Lung (tissue), 12 donors: Measurements from ENCODE around the gene CORO6. TPM values are rescaled to one million over a fixed set of nuclear protein-coding genes. Genes with fewer than 3 reads are reported as not detected.
A peak's percentile ranks its signal among the peaks of the same experiment; 100 is the strongest.

Experiments
- ATAC-seq: fragments of 200-7000 bp; cut with Tn5 transposase; one replicate; pipeline ENCODE4 v1.9.1; 2020; ENCODE audit warnings: moderate number of reproducible peaks; ENCODE audit not compliant: insufficient read depth, low FRiP score
- DNase-seq, 3 donors: peaks; one replicate each; pipeline ENCODE4 v3.0.0-alpha.2; 2013 to 2017
- H3K27ac ChIP-seq, 2 donors: one replicate each; pipeline ENCODE4 v1.5.1; 2013; ENCODE audit warnings: mild to moderate bottlenecking in 2 of 2, moderate library complexity in 2 of 2, control low read depth in 1 of 2, inconsistent platforms in 1 of 2, low read depth in 1 of 2, low read length in 1 of 2
- H3K27me3 ChIP-seq, 3 donors: one replicate each; pipeline ENCODE4 v1.5.1; 2013; ENCODE audit warnings: low read length in 2 of 3; ENCODE audit not compliant: control insufficient read depth in 3 of 3, insufficient read depth in 3 of 3
- H3K36me3 ChIP-seq, 4 donors: one replicate each; pipeline ENCODE4 v1.5.1; 2013; ENCODE audit warnings: low read length in 4 of 4, mild to moderate bottlenecking in 1 of 4, moderate library complexity in 1 of 4; ENCODE audit not compliant: control insufficient read depth in 4 of 4, insufficient read depth in 4 of 4
- H3K4me1 ChIP-seq, 5 donors: one replicate each; pipeline ENCODE4 v1.5.1; 2013; ENCODE audit warnings: low read length in 5 of 5, mild to moderate bottlenecking in 2 of 5, moderate library complexity in 1 of 5; ENCODE audit not compliant: control insufficient read depth in 5 of 5, insufficient read depth in 5 of 5
- H3K4me3 ChIP-seq: one replicate; pipeline ENCODE4 v1.5.1; 2013; ENCODE audit warnings: mild to moderate bottlenecking, control low read depth, moderate library complexity
- H3K9ac ChIP-seq, 2 donors: one replicate each; pipeline ENCODE4 v1.5.1; 2013; ENCODE audit warnings: low read length in 2 of 2, control low read depth in 1 of 2; ENCODE audit not compliant: insufficient read depth in 1 of 2
- H3K9me3 ChIP-seq, 4 donors: one replicate each; pipeline ENCODE4 v1.5.1; 2013; ENCODE audit warnings: low read length in 3 of 4, mild to moderate bottlenecking in 1 of 4, moderate library complexity in 1 of 4; ENCODE audit not compliant: control insufficient read depth in 4 of 4, insufficient read depth in 3 of 4
- CTCF ChIP-seq: IDR thresholded peaks from 2 replicates; pipeline ENCODE4 v1.5.1; 2012; ENCODE audit warnings: mild to moderate bottlenecking; ENCODE audit errors: control extremely low read depth, extremely low read depth
- WGBS, 2 donors: extraction: QIAGEN DNeasy Blood & Tissue Kit; methylation state at CpG; one replicate each; pipeline ENCODE4 v1.1.7; 2013; 5-methylcytosine and 5-hydroxymethylcytosine counted together
- polyA plus RNA-seq, 2 donors: library from polyadenylated mRNA; stranded (reverse); fragments of 200-250 nt; gene quantifications; one replicate each; pipeline ENCODE4 v1.2.1, GENCODE V29; 2013
- total RNA-seq, 2 donors: library from RNA; depleted of rRNA in 1 of 2; stranded (reverse); fragments of >200 nt in 1 of 2; gene quantifications; one replicate each; pipeline ENCODE4 v1.2.1, GENCODE V29; 2014 to 2021
- donor health status: control.
- donor health status: control.
- donor health status: Bipolar disorder and iron deficiency.
- donor health status: healthy.
- donor health status: DM: yes; HTN: yes; CAD: no.

The CORO6 gene
- total and polyA plus RNA-seq, 4 donors: 1.7 to 14.4 (median 5.9) TPM

- H3K4me1 ChIP-seq: peaks cover 0 to 14% (median 2%) of the 10 kb centered on the region in 5 donors
- 93 to 96% methylated on average over 5 of the region's 5 CpGs for WGBS, 2 donors
- H3K4me3 ChIP-seq: no peak overlapping the region
- peaks cover 0 to 18% (median 3%) of the 10 kb centered on the region in 4 donors for H3K36me3 ChIP-seq
- no peak overlapping the region for H3K9ac ChIP-seq
- no peak overlapping the region for H3K27ac ChIP-seq
- no peak for TF ChIP-seq CTCF
- no peaks in the 10 kb centered on the region for H3K27me3 ChIP-seq
- no peak for ATAC-seq
- no peak for DNase-seq
- H3K9me3 ChIP-seq: no peaks in the 10 kb centered on the region
These were observed 26.6 kb upstream of the CORO6 start for GRCh38 chr17:29649359-29649758.

GRCh38 chr17:29648005-29648404 lies 25.3 kb upstream of the CORO6 start:
- no peak for ATAC-seq
- Histone ChIP-seq H3K9ac (no peak overlapping the region), H3K9me3 (no peaks in the 10 kb centered on the region), H3K27ac (no peak overlapping the region), H3K36me3 (peaks cover 0 to 17% (median 3%) of the 10 kb centered on the region in 4 donors), H3K4me1 (peaks cover 2 to 21% (median 7%) of the 10 kb centered on the region in 5 donors), H3K27me3 (no peaks in the 10 kb centered on the region), H3K4me3 (no peak overlapping the region)
- no peak for TF ChIP-seq CTCF
- 96 to 98% methylated on average over 5 of the region's 5 CpGs for WGBS, 2 donors
- DNase-seq: no peak

GRCh38 chr17:29645515-29646051 lies 22.9 kb upstream of the CORO6 start:
- TF ChIP-seq CTCF: no peak
- Histone ChIP-seq H3K4me3 (no peak overlapping the region), H3K4me1 (peaks cover 2 to 41% (median 12%) of the 10 kb centered on the region in 5 donors), H3K27ac (peak overlapping the region; percentile 70 to 77), H3K9me3 (no peaks in the 10 kb centered on the region), H3K9ac (no peak overlapping the region), H3K36me3 (peaks cover 0 to 7% (median 3%) of the 10 kb centered on the region in 4 donors), H3K27me3 (no peaks in the 10 kb centered on the region)
- WGBS, 2 donors: 39 to 43% methylated on average over 5 of the region's 5 CpGs
- peak in 2 of 3 donors; percentile 57 to 65 for DNase-seq
- peak; percentile 63 for ATAC-seq

GRCh38 chr17:29643817-29644160 lies 21.1 kb upstream of the CORO6 start:
- Histone ChIP-seq H3K9ac (no peak overlapping the region), H3K4me3 (no peak overlapping the region)
- 81 to 88% methylated on average over 1 of the region's 1 CpG for WGBS, 2 donors

More at GRCh38 chr17:29643817-29644160, 21.1 kb upstream of the CORO6 start:
- Histone ChIP-seq H3K27me3 (no peaks in the 10 kb centered on the region), H3K9me3 (no peaks in the 10 kb centered on the region), H3K4me1 (peaks cover 2 to 44% (median 14%) of the 10 kb centered on the region in 5 donors), H3K36me3 (peaks cover 0 to 4% (median 2%) of the 10 kb centered on the region in 4 donors), H3K27ac (peak overlapping the region; percentile 83 to 88)
- no peak for DNase-seq
- no peak for TF ChIP-seq CTCF
- no peak for ATAC-seq
